Thoracic aorta (tissue), 2 donors: ENCODE results near the gene RNF145. TPM values are rescaled to one million over a fixed set of nuclear protein-coding genes. Genes with fewer than 3 reads are reported as not detected.
"Not testable (repeated sequence)": the region's sequence is repeated elsewhere in the genome, so short reads cannot be mapped to it uniquely, and the experiment has no call there.

Source experiments
- ATAC-seq: fragments of 150-250 bp; one replicate; pipeline ENCODE4 v1.8.0; 2017; ENCODE audit warnings: low read depth; ENCODE audit not compliant: insufficient number of reproducible peaks, low FRiP score
- DNase-seq: peaks from one replicate; pipeline ENCODE4 v3.0.0-alpha.2; 2020; ENCODE audit warnings: low spot score
- H3K27ac ChIP-seq, 2 donors: fragments of 200-600 bp; sonication (generic); 1 replicate in 1 of 2; 2 replicates in 1 of 2; pipeline ENCODE4 v1.5.1; 2016; ENCODE audit warnings: mild to moderate bottlenecking in 2 of 2, moderate library complexity in 2 of 2
- H3K27me3 ChIP-seq: fragments of 200-600 bp; sonication (generic); replicated peaks from 2 replicates; pipeline ENCODE4 v1.6.0; 2016; ENCODE audit warnings: mild to moderate bottlenecking; ENCODE audit not compliant: insufficient read depth
- H3K36me3 ChIP-seq: fragments of 200-600 bp; sonication (generic); one replicate; pipeline ENCODE4 v1.5.1; 2016
- H3K4me1 ChIP-seq, 2 donors: fragments of 200-600 bp; sonication (generic); 1 replicate in 1 of 2; 2 replicates in 1 of 2; pipeline versions ENCODE4 v1.5.1 to v1.6.0; 2016; ENCODE audit warnings: low read depth in 2 of 2, mild to moderate bottlenecking in 1 of 2; ENCODE audit not compliant: control insufficient read depth in 1 of 2
- H3K4me3 ChIP-seq: fragments of 200-600 bp; sonication (generic); 2 replicates; pipeline ENCODE4 v1.5.1; 2016; ENCODE audit warnings: mild to moderate bottlenecking
- H3K9me3 ChIP-seq: fragments of 200-600 bp; sonication (generic); 2 replicates; pipeline ENCODE4 v1.5.1; 2016
- CTCF ChIP-seq: fragments of 200-600 bp; sonication (generic); IDR thresholded peaks from one replicate; pipeline ENCODE4 v1.5.1; 2019; ENCODE audit warnings: antibody characterized with exemption
- total RNA-seq, 2 donors: library from RNA; depleted of rRNA; stranded (reverse); fragments of >200 nt; gene quantifications; one replicate each; pipeline versions ENCODE4 v1.1.0 to v1.2.3, GENCODE V29; 2016

Gene RNF145
- total RNA-seq, 2 donors from 2014 or later: 38.3 to 46.1 TPM

- no peak overlapping the region for H3K4me3 ChIP-seq
- H3K36me3 ChIP-seq: peaks cover 10% of the 10 kb centered on the region
- no peak overlapping the region for H3K27ac ChIP-seq
- no peaks in the 10 kb centered on the region for H3K4me1 ChIP-seq
- ATAC-seq (no peak), DNase-seq (no peak)
- no peak for TF ChIP-seq CTCF
- no peaks in the 10 kb centered on the region for H3K9me3 ChIP-seq
- H3K27me3 ChIP-seq: no peaks in the 10 kb centered on the region
Observed at GRCh38 chr5:159163701-159164046, 45.7 kb downstream of the RNF145 start.

GRCh38 chr5:159163027-159163700 is 46.2 kb downstream of the RNF145 start:
- Histone ChIP-seq H3K36me3 (peaks cover 10% of the 10 kb centered on the region), H3K4me1 (no peaks in the 10 kb centered on the region), H3K4me3 (no peak overlapping the region), H3K27me3 (no peaks in the 10 kb centered on the region), H3K9me3 (no peaks in the 10 kb centered on the region), H3K27ac (no peak overlapping the region)
- no peak for ATAC-seq
- no peak for TF ChIP-seq CTCF
- no peak for DNase-seq

GRCh38 chr5:159161361-159162214 is 47.8 kb downstream of the RNF145 start:
- ATAC-seq (no peak), DNase-seq (no peak)
- Histone ChIP-seq H3K27ac (no peak overlapping the region), H3K4me3 (no peak overlapping the region), H3K4me1 (no peaks in the 10 kb centered on the region), H3K36me3 (peaks cover 10% of the 10 kb centered on the region), H3K27me3 (no peaks in the 10 kb centered on the region), H3K9me3 (no peaks in the 10 kb centered on the region)
- no peak for TF ChIP-seq CTCF

- H3K4me1 ChIP-seq, DNase-seq, H3K4me3 ChIP-seq, H3K27me3 ChIP-seq, ATAC-seq, H3K9me3 ChIP-seq, H3K36me3 ChIP-seq: not testable (repeated sequence)
- peak overlapping the region in 1 of 2 donors; percentile 14 for H3K27ac ChIP-seq
Observed at GRCh38 chr5:159158553-159159091, 50.7 kb downstream of the RNF145 start.

- H3K27ac ChIP-seq: no peak overlapping the region
- DNase-seq (no peak), ATAC-seq (no peak)
- TF ChIP-seq CTCF: no peak
- no peaks in the 10 kb centered on the region for H3K27me3 ChIP-seq
- H3K9me3 ChIP-seq: no peaks in the 10 kb centered on the region
- no peak overlapping the region for H3K4me3 ChIP-seq
- H3K36me3 ChIP-seq: peaks cover 10% of the 10 kb centered on the region
- no peaks in the 10 kb centered on the region for H3K4me1 ChIP-seq
Observed at GRCh38 chr5:159157552-159157951, 51.8 kb downstream of the RNF145 start.
